PC-3 (cell line): ENCODE measurements around the gene UBQLN1. TPM values are rescaled to one million over a fixed set of nuclear protein-coding genes. Genes with fewer than 3 reads are reported as not detected.
"Not testable (repeated sequence)": the region's sequence is repeated elsewhere in the genome, so short reads cannot be mapped to it uniquely, and the experiment has no call there.

Experiments
- ATAC-seq: fragments of 200-7000 bp; cut with Tn5 transposase; 2 replicates; pipeline ENCODE4 v1.9.1; 2020; ENCODE audit warnings: mild to moderate bottlenecking, moderate library complexity
- BruUV-seq: library from RNA; stranded (reverse); fragments of 400-500 nt; replicated peaks from 2 replicates; lab custom pipeline; 2021; lab: Mats Ljungman, UMichigan
- CTCF ChIA-PET: fragments of 300-600 bp; sonication (Branson Sonifier 250); formaldehyde crosslinking; loops from one replicate; lab custom pipeline; 2022; ENCODE audit warnings: antibody characterized with exemption; lab: Charles Lee
- POLR2A ChIA-PET: fragments of 300-600 bp; sonication (Branson Sonifier 250); formaldehyde crosslinking; loops from one replicate; lab custom pipeline; 2022; ENCODE audit warnings: antibody characterized with exemption; ENCODE audit not compliant: unreplicated experiment; lab: Charles Lee
- DNase-seq: peaks from one replicate; pipeline ENCODE4 v3.0.0-alpha.2; 2015
- H2AFZ ChIP-seq: fragments of 300-600 bp; sonication (generic); 2 replicates; pipeline ENCODE4 v1.6.0; 2016; ENCODE audit warnings: antibody characterized with exemption, low read length
- H3F3A ChIP-seq: fragments of 300-600 bp; sonication (generic); one replicate; pipeline ENCODE4 v1.6.0; 2017; ENCODE audit warnings: antibody characterized with exemption, low read length, control low read depth, mild to moderate bottlenecking; ENCODE audit not compliant: unreplicated experiment
- H3K27ac ChIP-seq: fragments of 300-600 bp; sonication (generic); 2 replicates; pipeline ENCODE4 v1.5.1; 2016; ENCODE audit warnings: mild to moderate bottlenecking, low read length
- H3K27me3 ChIP-seq: fragments of 300-600 bp; sonication (generic); 2 replicates; pipeline ENCODE4 v1.6.1; 2016; ENCODE audit warnings: low read length, mixed read lengths
- H3K36me3 ChIP-seq: fragments of 300-600 bp; sonication (generic); 2 replicates; pipeline ENCODE4 v1.6.1; 2016; ENCODE audit warnings: low read depth, mixed run types, low read length, mixed read lengths
- H3K4me1 ChIP-seq: fragments of 300-600 bp; sonication (generic); 2 replicates; pipeline ENCODE4 v1.5.1; 2016; ENCODE audit warnings: low read length; ENCODE audit not compliant: insufficient read depth
- H3K4me2 ChIP-seq: fragments of 300-600 bp; sonication (generic); 2 replicates; pipeline ENCODE4 v1.6.0; 2016; ENCODE audit warnings: low read length
- H3K4me3 ChIP-seq: fragments of 300-600 bp; sonication (generic); 2 replicates; pipeline ENCODE4 v1.5.1; 2016; ENCODE audit warnings: mild to moderate bottlenecking, low read length, mixed read lengths
- H3K79me2 ChIP-seq: fragments of 300-600 bp; sonication (generic); 2 replicates; pipeline ENCODE4 v1.6.1; 2017; ENCODE audit warnings: low read length, mixed read lengths
- H3K9ac ChIP-seq: fragments of 300-600 bp; sonication (generic); 2 replicates; pipeline ENCODE4 v1.6.0; 2016; ENCODE audit warnings: mild to moderate bottlenecking, low read length
- H3K9me2 ChIP-seq: fragments of 300-600 bp; sonication (generic); replicated peaks from 2 replicates; pipeline ENCODE4 v1.6.1; 2016; ENCODE audit warnings: mixed run types, low read length, mixed read lengths
- H3K9me3 ChIP-seq: fragments of 300-600 bp; sonication (generic); 2 replicates; pipeline ENCODE4 v1.6.1; 2016; ENCODE audit warnings: low read length, mixed read lengths
- H4K20me1 ChIP-seq: fragments of 300-600 bp; sonication (generic); 2 replicates; pipeline ENCODE4 v1.6.1; 2016; ENCODE audit warnings: low read length, mixed read lengths
- CTCF ChIP-seq: fragments of 300-600 bp; sonication (generic); conservative IDR thresholded peaks from 2 replicates; pipeline ENCODE4 v1.5.1; 2017; ENCODE audit warnings: antibody characterized with exemption, low read depth, mild to moderate bottlenecking, low read length
- EZH2 ChIP-seq: fragments of 300-600 bp; sonication (generic); IDR thresholded peaks from one replicate; pipeline ENCODE4 v1.6.1; 2017; ENCODE audit warnings: antibody characterized with exemption, mild to moderate bottlenecking, low read length; ENCODE audit not compliant: unreplicated experiment
- EZH2phosphoT487 ChIP-seq: fragments of 300-600 bp; sonication (generic); IDR thresholded peaks from 2 replicates; pipeline ENCODE4 v1.6.1; 2018; ENCODE audit warnings: mild to moderate bottlenecking, antibody characterized with exemption, low read length, borderline replicate concordance
- intact Hi-C: fragments of 100-400 bp; cut with micrococcal nuclease; formaldehyde crosslinking; loops from 2 replicates; pipeline ENCODE4 v1.9.0; 2023
- total RNA-seq: library from RNA; depleted of rRNA; stranded (reverse); fragments of >200 nt; gene quantifications from 2 replicates; pipeline ENCODE4 v1.2.3, GENCODE V29; 2014; rRNA removed

The UBQLN1 gene
- total RNA-seq, 1 experiment from 2014 or later, result 105 TPM

- TF ChIP-seq EZH2, result no peak
- no peak for TF ChIP-seq EZH2phosphoT487
- TF ChIP-seq CTCF, result no peak
- Histone ChIP-seq H3K4me3 (no peak overlapping the region), H3K4me2 (no peak overlapping the region), H3K4me1 (no peaks in the 10 kb centered on the region), H3K79me2 (no peaks in the 10 kb centered on the region), H3F3A (no peaks in the 10 kb centered on the region), H3K9ac (no peak overlapping the region), H3K27ac (no peak overlapping the region), H3K9me2 (no peaks in the 10 kb centered on the region), H2AFZ (no peak overlapping the region), H3K36me3 (no peaks in the 10 kb centered on the region), H4K20me1 (no peaks in the 10 kb centered on the region), H3K9me3 (no peaks in the 10 kb centered on the region), H3K27me3 (no peaks in the 10 kb centered on the region)
- ChIA-PET CTCF (no interaction called here), POLR2A (no interaction called here)
- ATAC-seq, result no peak
- DNase-seq, result no peak
- BruUV-seq, result no TSS peak
- intact Hi-C loops, result no loop called here
Measured at GRCh38 chr9:83617299-83617698, 90.5 kb downstream of the UBQLN1 start.

DNA sequence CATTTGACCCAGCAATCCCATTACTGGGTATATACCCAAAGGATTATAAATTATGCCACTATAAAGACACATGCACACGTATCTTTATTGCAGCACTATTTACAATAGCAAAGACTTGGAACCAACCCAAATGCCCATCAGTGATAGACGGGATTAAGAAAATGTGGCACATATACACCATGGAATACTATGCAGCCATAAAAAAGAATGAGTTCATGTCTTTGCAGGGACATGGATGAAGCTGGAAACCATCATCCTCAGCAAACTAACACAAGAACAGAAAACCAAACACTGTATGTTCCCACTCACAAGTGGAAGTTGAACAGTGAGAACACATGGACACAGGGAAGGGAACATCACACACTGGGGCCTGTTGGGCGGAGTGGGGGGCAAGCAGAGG lies 94.5 kb downstream of the UBQLN1 start:
- H3K36me3 ChIP-seq, H3F3A ChIP-seq, H3K27ac ChIP-seq, H3K4me1 ChIP-seq, H3K4me2 ChIP-seq, H3K4me3 ChIP-seq, H3K9me2 ChIP-seq, H2AFZ ChIP-seq, CTCF ChIA-PET, H3K9me3 ChIP-seq, H3K9ac ChIP-seq, DNase-seq, H4K20me1 ChIP-seq, intact Hi-C loops, BruUV-seq, H3K27me3 ChIP-seq, ATAC-seq, POLR2A ChIA-PET, H3K79me2 ChIP-seq: not testable (repeated sequence)

Other genes starting within 250 kb of the UBQLN1 start
- gene FRMD3, start 169.6 kb downstream of the UBQLN1 start, total RNA-seq, result 3.9 and 6.0 TPM in 2 replicates
- 1.4 and 2.8 TPM in 2 replicates for gene IDNK, start 84.8 kb downstream of the UBQLN1 start, total RNA-seq
- gene GKAP1, start 109.8 kb upstream of the UBQLN1 start, total RNA-seq, result 1.5 and 2.6 TPM in 2 replicates
- 2.2 and 3.2 TPM in 2 replicates for gene KIF27, start 213.5 kb upstream of the UBQLN1 start, total RNA-seq